LNCAP (cell line): ENCODE data around the gene CTSD.

Source experiments
- CTCF ChIP-seq: fragments of 450-650 bp; IDR thresholded peaks from 2 replicates; pipeline ENCODE4 v1.5.1; 2017; ENCODE audit warnings: mild to moderate bottlenecking

The CTSD gene

GRCh38 chr11:1784761-1785650 lies 21.3 kb upstream of the CTSD start:
- no peak for TF ChIP-seq CTCF

- TF ChIP-seq CTCF = no peak
These were observed 20.2 kb upstream of the CTSD start for GRCh38 chr11:1783725-1784529.

GRCh38 chr11:1782831-1783724 lies 19.4 kb upstream of the CTSD start:
- TF ChIP-seq CTCF = no peak

GRCh38 chr11:1782031-1782590 lies 18.4 kb upstream of the CTSD start:
- TF ChIP-seq CTCF = no peak

GRCh38 chr11:1781593-1781975 lies 17.9 kb upstream of the CTSD start:
- no peak for TF ChIP-seq CTCF

- TF ChIP-seq CTCF = no peak
These were observed 17.2 kb upstream of the CTSD start for GRCh38 chr11:1780700-1781592.
